GM23338 (cell line): ENCODE measurements around the gene WWOX. TPM values are rescaled to one million over a fixed set of nuclear protein-coding genes. Genes with fewer than 3 reads are reported as not detected.
"Not testable (repeated sequence)": the region's sequence is repeated elsewhere in the genome, so short reads cannot be mapped to it uniquely, and the experiment has no call there.

Source experiments
- ATAC-seq: fragments of 200-7000 bp; cut with Tn5 transposase; 3 replicates; pipeline ENCODE4 v1.9.1; 2020
- DNase-seq: peaks from one replicate; pipeline ENCODE4 v3.0.0-alpha.2; 2015; ENCODE audit warnings: low spot score
- H2AFZ ChIP-seq: fragments of 200-600 bp; sonication (generic); 2 replicates; pipeline ENCODE4 v1.8.0; 2016; ENCODE audit warnings: antibody characterized with exemption, mild to moderate bottlenecking, moderate library complexity
- H3F3A ChIP-seq: fragments of 200-600 bp; sonication (generic); replicated peaks from 2 replicates; pipeline ENCODE4 v1.8.0; 2017; ENCODE audit warnings: antibody characterized with exemption, mixed run types, low read depth
- H3K27ac ChIP-seq: fragments of 200-600 bp; sonication (generic); 2 replicates; pipeline ENCODE4 v1.6.1; 2016; ENCODE audit warnings: low read depth
- H3K27me3 ChIP-seq: fragments of 200-600 bp; sonication (generic); 2 replicates; pipeline ENCODE4 v1.8.0; 2016; ENCODE audit warnings: mild to moderate bottlenecking, mixed run types, moderate library complexity; ENCODE audit not compliant: insufficient read depth
- H3K36me3 ChIP-seq: fragments of 200-600 bp; sonication (generic); 2 replicates; pipeline ENCODE4 v1.8.0; 2016; ENCODE audit warnings: mild to moderate bottlenecking; ENCODE audit not compliant: insufficient read depth
- H3K4me1 ChIP-seq: fragments of 200-600 bp; sonication (generic); 2 replicates; pipeline ENCODE4 v1.8.0; 2016; ENCODE audit warnings: mild to moderate bottlenecking, moderate library complexity; ENCODE audit not compliant: insufficient read depth
- H3K4me2 ChIP-seq: fragments of 200-600 bp; sonication (generic); 2 replicates; pipeline ENCODE4 v1.7.1; 2017; ENCODE audit warnings: mixed run types
- H3K4me3 ChIP-seq: fragments of 200-600 bp; sonication (generic); 2 replicates; pipeline ENCODE4 v1.6.1; 2016; ENCODE audit warnings: mixed run types
- H3K79me2 ChIP-seq: fragments of 200-600 bp; sonication (generic); replicated peaks from 2 replicates; pipeline ENCODE4 v1.8.0; 2017; ENCODE audit warnings: mild to moderate bottlenecking; ENCODE audit not compliant: insufficient read depth
- H3K9me2 ChIP-seq: fragments of 200-600 bp; sonication (generic); 2 replicates; pipeline ENCODE4 v1.8.0; 2017; ENCODE audit not compliant: insufficient read depth
- H4K20me1 ChIP-seq: fragments of 200-600 bp; sonication (generic); replicated peaks from 2 replicates; pipeline ENCODE4 v1.8.0; 2017; ENCODE audit warnings: mild to moderate bottlenecking; ENCODE audit not compliant: insufficient read depth
- H3K27ac Mint-ChIP-seq: 2 replicates; pipeline ENCODE4 v1.8.0; 2020; ENCODE audit warnings: inconsistent platforms, mild to moderate bottlenecking, moderate library complexity, mixed read lengths
- H3K27me3 Mint-ChIP-seq: 3 replicates; pipeline ENCODE4 v1.8.0; 2022; ENCODE audit warnings: low read depth, mild to moderate bottlenecking, moderate library complexity, mixed read lengths, inconsistent platforms; ENCODE audit not compliant: insufficient read depth, poor library complexity
- H3K36me3 Mint-ChIP-seq: 3 replicates; pipeline ENCODE4 v1.8.0; 2021; ENCODE audit warnings: low read depth, mild to moderate bottlenecking, inconsistent platforms, moderate library complexity, mixed read lengths
- H3K4me1 Mint-ChIP-seq: 3 replicates; pipeline ENCODE4 v1.8.0; 2020; ENCODE audit warnings: mild to moderate bottlenecking, inconsistent platforms, mixed read lengths
- H3K4me3 Mint-ChIP-seq: 3 replicates; pipeline ENCODE4 v1.8.0; 2021; ENCODE audit warnings: moderate library complexity, mild to moderate bottlenecking, inconsistent platforms, mixed read lengths
- H3K9me3 Mint-ChIP-seq: 3 replicates; pipeline ENCODE4 v1.8.0; 2020; ENCODE audit warnings: moderate library complexity, mild to moderate bottlenecking, inconsistent platforms, mixed read lengths
- CREB1 ChIP-seq: fragments of 250-450 bp; sonication (Bioruptor Pico); IDR thresholded peaks from 2 replicates; pipeline ENCODE4 v1.5.0; 2020; ENCODE audit warnings: low read depth, mild to moderate bottlenecking, moderate library complexity
- EZH2phosphoT487 ChIP-seq: fragments of 200-600 bp; sonication (generic); IDR thresholded peaks from one replicate; pipeline ENCODE4 v1.8.1; 2018; ENCODE audit warnings: antibody characterized with exemption; ENCODE audit not compliant: unreplicated experiment
- JUNB ChIP-seq: IDR thresholded peaks from one replicate; pipeline ENCODE4 v1.6.1; 2016; ENCODE audit warnings: antibody characterized with exemption; ENCODE audit not compliant: unreplicated experiment
- NANOG ChIP-seq: IDR thresholded peaks from 2 replicates; pipeline ENCODE4 v1.6.1; 2016; ENCODE audit warnings: antibody characterized with exemption, borderline replicate concordance
- ZNF462 ChIP-seq: fragments of 250-450 bp; sonication (Bioruptor Pico); IDR thresholded peaks from 2 replicates; pipeline ENCODE4 v1.5.0; 2020; ENCODE audit warnings: mild to moderate bottlenecking, moderate library complexity
- polyA plus RNA-seq: library from polyadenylated mRNA; unstranded; fragments of >200 nt; fragmentation: Nextera tagmentation; extraction: Ambion mirVana; gene quantifications from 2 replicates; pipeline ENCODE4 v1.2.1, GENCODE V29; 2016
- total RNA-seq: library from RNA; depleted of rRNA; stranded (reverse); fragments of >200 nt; shearing (Covaris generic); gene quantifications from 2 replicates; pipeline ENCODE4 v1.2.3, GENCODE V29; 2014
- TF ChIP-seq, protein P1 (sequence below): IDR thresholded peaks from one replicate; pipeline ENCODE4 v1.6.1; 2018; ENCODE audit warnings: antibody characterized with exemption; ENCODE audit not compliant: unreplicated experiment
- TF ChIP-seq, protein P2 (sequence below): IDR thresholded peaks from 2 replicates; pipeline ENCODE4 v1.6.1; 2016; ENCODE audit warnings: antibody characterized with exemption

WWOX gene
- total and polyA plus RNA-seq, 2 experiments from 2014 or later, result 10.0 to 19.3 TPM

GRCh38 chr16:79229361-79229760, 1129.9 kb downstream of the WWOX start (continued):
- TF ChIP-seq ZNF462 (CRISPR knock-in tag), result no peak
- TF ChIP-seq EZH2phosphoT487, result no peak
- no peak for TF ChIP-seq JUNB
- TF ChIP-seq, protein P1, sequence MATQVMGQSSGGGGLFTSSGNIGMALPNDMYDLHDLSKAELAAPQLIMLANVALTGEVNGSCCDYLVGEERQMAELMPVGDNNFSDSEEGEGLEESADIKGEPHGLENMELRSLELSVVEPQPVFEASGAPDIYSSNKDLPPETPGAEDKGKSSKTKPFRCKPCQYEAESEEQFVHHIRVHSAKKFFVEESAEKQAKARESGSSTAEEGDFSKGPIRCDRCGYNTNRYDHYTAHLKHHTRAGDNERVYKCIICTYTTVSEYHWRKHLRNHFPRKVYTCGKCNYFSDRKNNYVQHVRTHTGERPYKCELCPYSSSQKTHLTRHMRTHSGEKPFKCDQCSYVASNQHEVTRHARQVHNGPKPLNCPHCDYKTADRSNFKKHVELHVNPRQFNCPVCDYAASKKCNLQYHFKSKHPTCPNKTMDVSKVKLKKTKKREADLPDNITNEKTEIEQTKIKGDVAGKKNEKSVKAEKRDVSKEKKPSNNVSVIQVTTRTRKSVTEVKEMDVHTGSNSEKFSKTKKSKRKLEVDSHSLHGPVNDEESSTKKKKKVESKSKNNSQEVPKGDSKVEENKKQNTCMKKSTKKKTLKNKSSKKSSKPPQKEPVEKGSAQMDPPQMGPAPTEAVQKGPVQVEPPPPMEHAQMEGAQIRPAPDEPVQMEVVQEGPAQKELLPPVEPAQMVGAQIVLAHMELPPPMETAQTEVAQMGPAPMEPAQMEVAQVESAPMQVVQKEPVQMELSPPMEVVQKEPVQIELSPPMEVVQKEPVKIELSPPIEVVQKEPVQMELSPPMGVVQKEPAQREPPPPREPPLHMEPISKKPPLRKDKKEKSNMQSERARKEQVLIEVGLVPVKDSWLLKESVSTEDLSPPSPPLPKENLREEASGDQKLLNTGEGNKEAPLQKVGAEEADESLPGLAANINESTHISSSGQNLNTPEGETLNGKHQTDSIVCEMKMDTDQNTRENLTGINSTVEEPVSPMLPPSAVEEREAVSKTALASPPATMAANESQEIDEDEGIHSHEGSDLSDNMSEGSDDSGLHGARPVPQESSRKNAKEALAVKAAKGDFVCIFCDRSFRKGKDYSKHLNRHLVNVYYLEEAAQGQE, result no peak
- TF ChIP-seq, protein P2, sequence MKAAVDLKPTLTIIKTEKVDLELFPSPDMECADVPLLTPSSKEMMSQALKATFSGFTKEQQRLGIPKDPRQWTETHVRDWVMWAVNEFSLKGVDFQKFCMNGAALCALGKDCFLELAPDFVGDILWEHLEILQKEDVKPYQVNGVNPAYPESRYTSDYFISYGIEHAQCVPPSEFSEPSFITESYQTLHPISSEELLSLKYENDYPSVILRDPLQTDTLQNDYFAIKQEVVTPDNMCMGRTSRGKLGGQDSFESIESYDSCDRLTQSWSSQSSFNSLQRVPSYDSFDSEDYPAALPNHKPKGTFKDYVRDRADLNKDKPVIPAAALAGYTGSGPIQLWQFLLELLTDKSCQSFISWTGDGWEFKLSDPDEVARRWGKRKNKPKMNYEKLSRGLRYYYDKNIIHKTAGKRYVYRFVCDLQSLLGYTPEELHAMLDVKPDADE, result no peak
- no peak for TF ChIP-seq NANOG
- no peak for TF ChIP-seq CREB1 (CRISPR knock-in tag)

DNA sequence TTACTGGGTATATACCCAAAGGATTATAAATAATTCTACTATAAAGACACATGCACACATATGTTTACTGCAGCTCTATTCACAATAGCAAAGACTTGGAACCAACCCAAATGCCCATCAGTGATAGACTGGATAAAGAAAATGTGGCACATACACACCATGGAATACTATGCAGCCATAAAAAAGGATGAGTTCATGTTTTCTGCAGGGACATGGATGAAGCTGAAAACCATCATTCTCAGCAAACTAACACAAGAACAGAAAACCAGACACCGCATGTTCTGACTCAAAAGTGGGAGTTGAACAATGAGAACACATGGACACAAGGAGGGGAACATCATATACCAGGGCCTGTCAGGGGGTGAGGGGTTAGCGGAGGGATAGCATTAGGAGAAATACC, 1146.2 kb downstream of the WWOX start:
- not testable (repeated sequence) for H3K79me2 ChIP-seq, H3K27ac Mint-ChIP-seq, H3K36me3 ChIP-seq, H3K4me1 ChIP-seq, H3K36me3 Mint-ChIP-seq, ATAC-seq, H3K27ac ChIP-seq, H3K4me1 Mint-ChIP-seq, H3K4me3 Mint-ChIP-seq, H4K20me1 ChIP-seq, H3K4me2 ChIP-seq, H3K4me3 ChIP-seq, H2AFZ ChIP-seq, DNase-seq, H3K27me3 Mint-ChIP-seq, H3F3A ChIP-seq, H3K27me3 ChIP-seq, H3K9me2 ChIP-seq
- peaks cover 11% of the 10 kb centered on the region; the same call in 2 of the 3 replicates for H3K9me3 Mint-ChIP-seq
